Liver (tissue), 3 donors: ENCODE measurements around the gene ROBO2.

Experiments used
- ATF3 ChIP-seq: IDR thresholded peaks from 2 replicates; pipeline ENCODE4 v1.6.1; 2016; ENCODE audit warnings: antibody characterized with exemption
- CTCF ChIP-seq: fragments of 150-350 bp; IDR thresholded peaks from 2 replicates; pipeline ENCODE4 v1.5.1; 2017; ENCODE audit warnings: improper control_type of control experiment, low read depth, low read length; ENCODE audit not compliant: missing input control
- GABPA ChIP-seq, 2 donors: IDR thresholded peaks in 1 of 2; conservative IDR thresholded peaks in 1 of 2; 2 replicates each; pipeline ENCODE4 v1.6.1; 2016; ENCODE audit warnings: antibody characterized with exemption in 2 of 2, mild to moderate bottlenecking in 1 of 2, moderate library complexity in 1 of 2
- HNF4G ChIP-seq: IDR thresholded peaks from 2 replicates; pipeline ENCODE4 v1.6.1; 2016; ENCODE audit warnings: antibody characterized with exemption
- JUND ChIP-seq, 2 donors: IDR thresholded peaks; 2 replicates each; pipeline ENCODE4 v1.6.1; 2016; ENCODE audit warnings: antibody characterized with exemption in 2 of 2
- NR2F2 ChIP-seq: IDR thresholded peaks from 2 replicates; pipeline ENCODE4 v1.6.1; 2016; ENCODE audit warnings: antibody characterized with exemption
- RAD21 ChIP-seq, 2 donors: IDR thresholded peaks; 2 replicates each; pipeline ENCODE4 v1.6.1; 2016; ENCODE audit warnings: antibody characterized with exemption in 2 of 2, mild to moderate bottlenecking in 2 of 2
- REST ChIP-seq: IDR thresholded peaks from 2 replicates; pipeline ENCODE4 v1.6.1; 2016; ENCODE audit warnings: antibody characterized with exemption, mild to moderate bottlenecking
- YY1 ChIP-seq: IDR thresholded peaks from 2 replicates; pipeline ENCODE4 v1.6.1; 2016; ENCODE audit warnings: antibody characterized with exemption, mild to moderate bottlenecking
- donor health status: healthy.
- donor health status: healthy.

GRCh38 chr3:77065750-77066149, 25.9 kb downstream of the ROBO2 start:
- TF ChIP-seq CTCF (no peak), REST (no peak), JUND (IDR thresholded peaks at IDR 0.05) (no peak), HNF4G (no peak), RAD21 (IDR thresholded peaks at IDR 0.05) (no peak), GABPA (IDR thresholded peaks at IDR 0.05 in 1 of 2, conservative IDR thresholded peaks at IDR 0.05 in 1 of 2) (no peak), ATF3 (no peak), NR2F2 (no peak), YY1 (no peak)
